ENCODE measurements around the gene HTATIP2. TPM values are rescaled to one million over a fixed set of nuclear protein-coding genes. Genes with fewer than 3 reads are reported as not detected.

The HTATIP2 gene
- total and polyA plus RNA-seq, 9 of the 15 experiments (the other 6 are each of a cell fraction or from before 2014, with no cell fraction given), result 48.3 to 90.9 (median 64.4) TPM

DNA sequence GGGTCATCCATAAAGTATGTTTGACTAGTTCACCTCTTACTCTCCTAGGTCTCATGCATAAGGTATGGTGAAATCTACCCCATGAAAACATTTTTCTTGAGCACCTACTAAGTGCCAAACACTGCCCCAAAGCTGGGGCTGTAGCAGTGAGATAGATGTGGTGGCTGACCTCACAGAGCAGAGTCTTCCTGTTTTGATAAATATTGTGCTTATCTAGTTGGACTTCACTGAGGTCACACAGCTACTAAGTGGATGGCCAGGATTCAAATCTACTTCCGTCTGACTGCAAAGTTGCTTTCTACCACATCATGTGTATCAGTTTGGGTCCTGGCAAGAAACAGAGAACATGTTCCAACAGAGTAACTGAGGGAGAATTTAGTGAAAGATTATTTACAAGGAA lies 6.4 kb upstream of the HTATIP2 start (continued):
- TF ChIP-seq PBX2 (CRISPR knock-in tag; IDR thresholded peaks at IDR 0.05; ENCODE audit: low read depth) (no peak), PBX2 (tag; conservative IDR thresholded peaks at IDR 0.05; ENCODE audit: low read depth) (no peak), ZNF764 (CRISPR knock-in tag; IDR thresholded peaks at IDR 0.05; ENCODE audit: low read depth) (no peak), ZBTB49 (CRISPR knock-in tag; IDR thresholded peaks at IDR 0.05; ENCODE audit: borderline replicate concordance) (no peak), MYBL2 (IDR thresholded peaks at IDR 0.05; ENCODE audit: low read depth) (no peak), MYBL2 (CRISPR knock-in tag; IDR thresholded peaks at IDR 0.05; ENCODE audit: borderline replicate concordance) (no peak), ZNF184 (CRISPR knock-in tag; IDR thresholded peaks at IDR 0.05) (no peak), CEBPB (tag; IDR thresholded peaks at IDR 0.05) (0 out of 2 replicates have a peak, but pooled peaks have one; percentile 28), ARID1B (IDR thresholded peaks at IDR 0.05) (peak; percentile 58), IRF1 (CRISPR knock-in tag; IDR thresholded peaks at IDR 0.05; ENCODE audit: borderline replicate concordance) (no peak), TFAP4 (CRISPR knock-in tag; IDR thresholded peaks at IDR 0.05; ENCODE audit: borderline replicate concordance) (no peak), BDP1 (IDR thresholded peaks at IDR 0.05; ENCODE audit: insufficient read depth, insufficient read length) (no peak), GABPA (tag; conservative IDR thresholded peaks at IDR 0.05; ENCODE audit: low read depth) (peak; percentile 62), DIDO1 (tag; IDR thresholded peaks at IDR 0.05; ENCODE audit: low read depth) (no peak), ZC3H11A (IDR thresholded peaks at IDR 0.05; ENCODE audit: low read depth, low read length) (no peak), ZNF431 (CRISPR knock-in tag; IDR thresholded peaks at IDR 0.05) (no peak), ELF4 (CRISPR knock-in tag; IDR thresholded peaks at IDR 0.05) (no peak), SREBF1 (IDR thresholded peaks at IDR 0.05; ENCODE audit: borderline replicate concordance, low read depth, low read length) (no peak), TAF7 (tag; IDR thresholded peaks at IDR 0.05) (no peak), TGIF2 (CRISPR knock-in tag; IDR thresholded peaks at IDR 0.05) (no peak)
- TF ChIP-seq, protein P1, sequence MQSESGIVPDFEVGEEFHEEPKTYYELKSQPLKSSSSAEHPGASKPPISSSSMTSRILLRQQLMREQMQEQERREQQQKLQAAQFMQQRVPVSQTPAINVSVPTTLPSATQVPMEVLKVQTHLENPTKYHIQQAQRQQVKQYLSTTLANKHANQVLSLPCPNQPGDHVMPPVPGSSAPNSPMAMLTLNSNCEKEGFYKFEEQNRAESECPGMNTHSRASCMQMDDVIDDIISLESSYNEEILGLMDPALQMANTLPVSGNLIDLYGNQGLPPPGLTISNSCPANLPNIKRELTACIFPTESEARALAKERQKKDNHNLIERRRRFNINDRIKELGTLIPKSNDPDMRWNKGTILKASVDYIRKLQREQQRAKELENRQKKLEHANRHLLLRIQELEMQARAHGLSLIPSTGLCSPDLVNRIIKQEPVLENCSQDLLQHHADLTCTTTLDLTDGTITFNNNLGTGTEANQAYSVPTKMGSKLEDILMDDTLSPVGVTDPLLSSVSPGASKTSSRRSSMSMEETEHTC (IDR thresholded peaks at IDR 0.05), result no peak

All from K562 (cell line).